ENCODE measurements around the gene HOATZ. TPM values are rescaled to one million over a fixed set of nuclear protein-coding genes. Genes with fewer than 3 reads are reported as not detected.

Gene HOATZ
- total and polyA plus RNA-seq, 10 donors: not detected

GRCh38 chr11:111537336-111537860, 22.8 kb downstream of the HOATZ start:
- no peaks in the 10 kb centered on the region for H3K9me3 ChIP-seq
- H3K27ac ChIP-seq: no peak overlapping the region
- no peaks in the 10 kb centered on the region for H3K36me3 ChIP-seq
- peaks cover 0 to 33% (median 28%) of the 10 kb centered on the region in 6 donors for H3K4me1 ChIP-seq
- 79 to 92% (median 85%) methylated on average over 3 of the region's 3 CpGs for WGBS, 5 donors
- H3K27me3 ChIP-seq (replicated peaks in 1 of 7): peaks cover 0 to 56% (median 22%) of the 10 kb centered on the region in 7 donors
- TF ChIP-seq POLR2A (IDR thresholded peaks at IDR 0.05): no peak
- no peak for TF ChIP-seq CTCF (IDR thresholded peaks at IDR 0.05 in 8 of 11, conservative IDR thresholded peaks at IDR 0.05 in 3 of 11)
- no peak for TF ChIP-seq POLR2AphosphoS5 (IDR thresholded peaks at IDR 0.05)
- no peak overlapping the region for H3K4me3 ChIP-seq
- intact Hi-C loops (cut with DNase I; ENCODE audit: low total_unique reads): no loop called here
- no peak for DNase-seq

DNA sequence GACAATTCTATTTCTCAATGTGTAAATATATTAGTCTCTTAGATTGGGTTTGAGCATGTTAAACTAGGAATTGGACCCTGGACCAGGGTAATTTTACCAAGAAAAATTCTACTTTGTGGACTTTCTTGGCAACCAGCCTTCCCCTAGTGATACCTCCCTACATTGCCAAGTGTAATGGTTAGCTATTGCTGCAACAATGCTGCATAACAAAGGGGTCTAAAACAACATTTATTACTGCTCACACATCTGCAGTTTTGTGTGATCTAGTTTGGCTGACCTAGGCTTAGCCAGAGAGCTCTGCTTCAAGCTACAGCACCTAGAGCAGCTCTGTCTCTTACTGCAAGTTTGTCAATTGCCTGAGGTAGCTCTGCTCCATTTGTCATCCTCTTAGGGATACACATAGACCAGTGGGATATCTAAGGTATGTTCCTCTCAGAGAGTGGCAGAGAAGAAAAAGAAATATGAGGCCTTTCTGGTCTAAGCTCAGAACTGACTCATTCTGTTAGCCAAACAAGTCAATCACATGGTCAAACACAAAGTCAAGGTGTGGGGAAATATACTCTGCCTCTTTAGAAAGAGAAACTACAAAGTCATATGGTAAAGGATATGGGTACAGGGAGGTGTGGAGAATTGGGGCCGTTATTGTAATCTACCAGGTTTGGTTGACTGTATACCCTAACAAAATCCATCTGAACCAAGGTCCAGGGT, 24.0 kb downstream of the HOATZ start:
- Histone ChIP-seq H3K27ac (no peak overlapping the region), H3K4me3 (no peak overlapping the region), H3K9me3 (no peaks in the 10 kb centered on the region), H3K27me3 (replicated peaks in 1 of 7) (peaks cover 0 to 65% (median 22%) of the 10 kb centered on the region in 7 donors), H3K4me1 (peaks cover 0 to 39% (median 28%) of the 10 kb centered on the region in 6 donors), H3K36me3 (no peaks in the 10 kb centered on the region)
- intact Hi-C loops (cut with DNase I; ENCODE audit: low total_unique reads): no loop called here
- 68 to 88% (median 79%) methylated on average over 1 of the region's 1 CpG for WGBS, 5 donors
- TF ChIP-seq POLR2A (IDR thresholded peaks at IDR 0.05) (no peak), POLR2AphosphoS5 (IDR thresholded peaks at IDR 0.05) (no peak)
- DNase-seq: no peak

DNA sequence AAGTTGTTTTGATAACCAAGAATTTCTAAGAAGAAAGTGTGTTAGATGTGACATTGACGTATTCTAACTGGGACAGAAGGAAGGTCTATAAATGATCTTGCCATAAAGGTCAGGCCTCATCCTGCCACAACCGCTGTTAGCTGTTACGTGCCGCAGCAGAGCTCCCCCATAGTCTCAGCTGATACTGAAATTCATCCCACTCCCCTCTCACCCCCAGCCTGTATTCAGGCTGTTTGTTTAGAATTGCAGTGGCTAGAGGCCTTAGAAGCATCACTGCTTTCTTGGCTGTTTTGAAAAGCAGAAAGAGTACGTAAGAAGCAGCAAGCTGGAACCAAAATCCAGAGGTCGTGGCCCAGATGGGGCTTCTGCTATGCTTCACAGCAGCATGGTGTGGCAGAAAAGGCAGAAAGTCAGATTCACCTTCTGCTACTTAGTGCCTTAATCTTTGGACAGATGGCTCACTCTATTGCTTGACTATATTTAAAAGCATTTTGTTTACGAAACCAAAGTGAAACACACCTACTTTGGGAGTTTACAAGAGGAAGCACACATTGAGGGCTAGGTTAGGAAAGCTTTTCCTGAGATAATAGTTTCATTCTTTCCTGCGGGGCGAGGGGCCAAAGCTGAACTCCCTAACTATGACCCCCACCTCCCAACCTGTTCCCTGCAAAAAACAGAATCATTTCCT, 25.0 kb downstream of the HOATZ start:
- intact Hi-C loops (cut with DNase I; ENCODE audit: low total_unique reads): no loop called here
- H3K4me3 ChIP-seq: peak overlapping the region in 5 of 8 donors; percentile 47 to 79 (median 53)
- 65 to 77% (median 76%) methylated on average over 9 of the region's 9 CpGs for WGBS, 5 donors

DNA sequence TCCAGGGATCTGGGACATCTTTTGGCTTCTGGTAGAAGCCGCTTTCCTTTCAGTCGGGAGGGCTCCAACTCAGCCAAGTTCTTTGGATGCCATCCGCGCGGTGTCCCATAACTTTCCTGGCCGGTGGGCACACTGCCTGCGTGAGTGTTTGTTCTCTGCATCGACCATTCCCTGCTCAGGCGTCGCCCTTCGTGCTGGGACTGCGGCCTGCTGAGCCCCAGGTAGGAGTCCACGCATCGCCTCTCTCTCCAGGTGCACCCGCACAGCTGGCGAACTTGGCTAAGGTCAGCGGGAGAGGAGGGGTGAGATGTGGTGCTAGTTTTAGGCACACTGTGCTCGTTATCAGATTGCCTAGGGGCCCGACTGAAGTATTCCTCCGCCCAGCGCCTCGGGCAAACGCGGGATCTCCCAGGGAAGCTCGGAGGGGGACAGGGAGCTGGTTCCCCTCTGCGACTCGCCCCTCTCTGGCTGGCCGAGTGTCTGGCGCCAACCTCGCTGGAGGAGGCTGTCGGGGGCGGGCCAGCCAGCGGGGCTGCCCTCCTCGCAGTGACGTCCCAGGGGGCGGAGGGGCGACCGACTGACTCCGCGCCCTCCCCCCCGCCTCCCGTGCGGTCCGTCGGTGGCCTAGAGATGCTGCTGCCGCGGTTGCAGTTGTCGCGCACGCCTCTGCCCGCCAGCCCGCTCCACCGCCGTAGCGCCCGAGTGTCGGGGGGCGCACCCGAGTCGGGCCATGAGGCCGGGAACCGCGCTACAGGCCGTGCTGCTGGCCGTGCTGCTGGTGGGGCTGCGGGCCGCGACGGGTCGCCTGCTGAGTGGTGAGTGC, 25.7 kb downstream of the HOATZ start, which contains the start of gene LAYN:
TSS of gene LAYN (plus strand) at position 607 of the 823 bp plus-strand sequence. CDS start at position 731, 124 bp downstream.
- H3K36me3 ChIP-seq: peaks cover 0 to 3% (median 0%) of the 10 kb centered on the region in 6 donors
- peaks cover 0 to 39% (median 28%) of the 10 kb centered on the region in 6 donors for H3K4me1 ChIP-seq
- H3K27me3 ChIP-seq (replicated peaks in 1 of 7): peaks cover 0 to 60% (median 22%) of the 10 kb centered on the region in 7 donors
- H3K4me3 ChIP-seq: peak within 1 kb of the TSS; percentile 31 to 79 (median 52)
- peak; percentile 56 to 84 (median 78) for TF ChIP-seq POLR2AphosphoS5 (IDR thresholded peaks at IDR 0.05)
- no peak for TF ChIP-seq CTCF (IDR thresholded peaks at IDR 0.05 in 8 of 11, conservative IDR thresholded peaks at IDR 0.05 in 3 of 11)
- intact Hi-C loops (cut with DNase I; ENCODE audit: low total_unique reads): no loop called here
- H3K27ac ChIP-seq: peak within 1 kb of the TSS; percentile 55 to 85 (median 79)
- 6 to 21% (median 9%) methylated on average over 29 to 70 of the region's 70 CpGs for WGBS, 5 donors
- peak; percentile 82 for DNase-seq
- H3K9me3 ChIP-seq: no peaks in the 10 kb centered on the region

More for the DNA sequence above, 25.0 kb downstream of the HOATZ start:
- H3K4me1 ChIP-seq: peaks cover 0 to 39% (median 28%) of the 10 kb centered on the region in 6 donors
- no peak for DNase-seq
- TF ChIP-seq POLR2AphosphoS5 (IDR thresholded peaks at IDR 0.05): no peak
- no peak for TF ChIP-seq POLR2A (IDR thresholded peaks at IDR 0.05)
- no peaks in the 10 kb centered on the region for H3K9me3 ChIP-seq
- H3K36me3 ChIP-seq: no peaks in the 10 kb centered on the region
- peaks cover 0 to 65% (median 22%) of the 10 kb centered on the region in 7 donors for H3K27me3 ChIP-seq (replicated peaks in 1 of 7)
- peak overlapping the region in 2 of 8 donors; percentile 78 to 85 for H3K27ac ChIP-seq

All from spleen (tissue), 11 donors.